H54 (cell line): ENCODE results near the gene NDUFV3.

Source experiments
- DNase-seq: peaks from one replicate; pipeline ENCODE4 v3.0.0; 2011; ENCODE audit warnings: low spot score, mixed read lengths; ENCODE audit not compliant: insufficient read length
- FAIRE-seq: peaks from 3 replicates; lab custom pipeline; 2011; peaks lifted over from hg19 to GRCh38; lab: Jason Lieb, UNC
- POLR2A ChIP-seq: IDR thresholded peaks from 2 replicates; pipeline ENCODE4 v1.6.1; 2011; ENCODE audit warnings: low read depth, mild to moderate bottlenecking, low read length

NDUFV3 gene

GRCh38 chr21:42851812-42852665 is 41.1 kb upstream of the NDUFV3 start:
- DNase-seq: no peak
- no peak for TF ChIP-seq POLR2A
- no peak for FAIRE-seq

DNA sequence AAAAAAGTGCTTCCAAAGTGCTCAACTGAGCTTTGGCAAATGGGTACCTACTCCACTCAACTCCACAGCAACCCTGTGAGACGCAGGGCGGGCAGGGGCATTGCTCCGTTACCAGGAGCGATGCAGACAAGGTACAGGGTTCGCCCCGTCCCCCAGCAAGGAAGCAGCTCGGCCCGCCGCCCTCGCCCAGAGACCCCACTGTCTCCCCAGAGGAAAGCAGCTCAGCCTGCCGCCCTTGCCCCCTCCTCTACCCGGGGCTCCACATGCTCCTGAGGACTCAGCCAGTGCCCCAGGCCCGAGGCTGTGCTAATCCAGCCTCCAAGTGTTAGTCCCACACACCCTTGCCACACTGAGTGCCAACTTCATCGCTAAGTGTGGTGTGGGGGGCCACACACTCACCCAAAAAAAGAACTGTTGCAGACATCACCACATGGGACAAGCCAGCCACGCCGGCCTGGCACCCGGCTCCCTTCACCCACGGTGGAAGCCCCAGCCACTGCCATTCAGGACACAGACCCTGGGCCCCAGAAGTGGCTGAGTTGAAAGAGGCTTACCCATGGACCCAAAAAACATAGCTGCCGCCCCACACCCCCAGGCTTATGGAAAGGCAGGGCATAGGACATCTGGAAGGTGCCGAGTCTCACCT is 40.1 kb upstream of the NDUFV3 start:
- no peak for TF ChIP-seq POLR2A
- FAIRE-seq (no peak), DNase-seq (no peak)

DNA sequence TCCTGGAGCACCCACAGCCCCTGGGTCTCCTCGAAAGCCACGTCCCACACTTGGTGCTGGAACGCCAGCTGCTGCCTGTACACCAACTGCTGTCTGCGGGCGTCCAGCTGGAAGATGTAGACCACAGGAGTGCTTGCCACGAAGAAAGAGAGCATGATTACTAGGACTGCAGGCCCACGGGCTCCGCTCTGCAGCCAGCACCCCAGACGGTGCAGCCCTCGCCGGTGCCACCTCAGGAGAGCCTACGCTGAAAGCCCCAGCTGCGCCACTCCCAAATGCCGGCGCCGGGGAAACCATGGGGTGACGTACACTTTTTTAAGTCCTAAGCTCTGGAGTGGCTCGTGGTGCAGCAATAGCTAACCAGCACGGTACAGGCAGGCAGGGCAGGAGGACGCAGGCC is 39.5 kb upstream of the NDUFV3 start:
- DNase-seq (no peak), FAIRE-seq (no peak)
- no peak for TF ChIP-seq POLR2A

DNA sequence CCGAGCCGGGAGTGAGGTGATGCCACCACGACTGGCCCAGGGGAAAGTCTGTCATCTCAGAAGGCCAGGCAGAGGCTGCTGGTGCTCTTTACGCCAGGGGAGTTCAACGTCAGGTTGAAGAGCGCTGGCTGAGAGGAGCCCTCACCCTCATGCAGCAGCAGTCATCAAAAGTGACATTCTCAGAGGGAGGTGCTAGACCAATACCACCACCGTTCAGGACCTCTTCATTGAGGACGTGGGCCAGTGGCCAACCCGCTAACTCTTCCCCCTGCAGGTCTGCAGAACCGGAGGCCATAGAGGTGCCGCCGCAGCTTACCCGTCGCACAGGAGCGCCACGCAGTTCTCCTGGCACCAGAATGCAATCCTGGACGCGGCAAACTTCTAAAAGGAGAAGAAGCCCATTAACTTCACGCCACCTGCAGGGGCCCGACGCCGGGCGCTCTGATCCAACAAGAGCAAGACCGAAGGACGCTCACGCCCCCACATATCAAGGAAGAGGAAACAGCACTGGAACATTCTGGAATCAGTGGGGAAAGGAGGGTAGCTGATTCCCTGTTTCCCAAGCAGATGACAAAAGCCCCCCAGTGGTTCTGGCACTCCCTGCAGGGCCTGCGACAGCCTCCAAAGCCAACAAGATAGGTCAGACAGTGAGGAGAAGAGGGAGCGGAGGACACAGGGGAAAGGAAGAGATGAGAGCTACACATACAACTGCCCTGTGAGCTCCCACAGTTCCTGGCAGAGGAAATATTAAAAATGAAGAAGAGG is 38.7 kb upstream of the NDUFV3 start:
- DNase-seq (no peak), FAIRE-seq (no peak)
- TF ChIP-seq POLR2A: no peak

DNA sequence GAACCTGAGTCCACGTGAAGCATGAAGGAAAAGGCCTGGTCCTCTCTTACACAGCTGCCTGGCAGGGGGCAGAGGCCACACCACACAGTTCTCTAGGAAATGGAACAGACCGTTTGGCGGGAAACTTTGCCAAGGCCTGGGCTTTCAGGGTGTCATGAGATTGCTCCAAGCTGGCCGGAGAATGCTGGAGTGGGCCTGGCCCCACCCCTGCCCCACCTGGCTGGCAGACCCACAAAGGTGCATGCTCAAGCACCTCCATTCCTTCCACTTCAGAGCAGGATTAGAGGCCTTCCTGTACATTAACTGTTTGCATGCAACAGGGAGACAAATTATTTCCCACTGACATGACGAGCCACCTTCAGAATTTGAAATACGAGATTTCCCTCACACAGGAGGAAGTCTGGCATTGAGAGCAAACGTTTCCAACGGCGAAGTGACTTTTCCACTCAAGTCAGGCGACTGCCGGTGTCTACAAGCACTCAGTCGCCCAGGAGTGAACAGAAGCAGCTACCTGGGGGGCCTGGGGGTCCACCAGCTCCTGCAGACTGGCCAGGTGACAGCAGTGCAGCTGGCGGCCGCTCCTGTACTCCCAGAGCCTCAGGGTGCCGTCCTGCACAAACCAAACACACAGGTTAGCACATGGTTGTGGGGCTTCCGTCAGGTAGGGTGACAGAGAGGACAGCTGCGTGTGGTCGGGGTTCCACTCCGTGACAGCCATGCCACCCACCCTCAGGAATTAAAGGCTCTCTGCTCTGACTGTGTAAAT is 37.8 kb upstream of the NDUFV3 start:
- no peak for TF ChIP-seq POLR2A
- no peak for FAIRE-seq

DNA sequence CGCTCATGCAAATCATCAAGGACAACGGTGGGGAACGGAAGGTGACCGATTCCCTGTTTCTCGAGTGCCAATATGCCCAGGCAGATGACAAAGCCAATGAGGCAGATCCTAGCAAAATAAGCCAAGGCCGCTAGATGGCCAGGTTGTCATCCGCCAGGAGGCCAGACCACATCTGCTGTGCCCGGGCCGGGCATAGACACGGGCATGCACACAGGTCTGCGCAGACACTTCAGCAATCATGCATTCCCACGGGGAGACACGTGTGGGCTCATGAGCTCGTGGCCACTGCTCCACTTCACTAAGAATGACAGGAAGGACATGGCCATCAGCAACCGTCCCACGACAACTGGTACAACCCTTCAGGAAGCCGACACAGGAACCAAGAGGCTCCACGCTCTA is 37.2 kb upstream of the NDUFV3 start:
- FAIRE-seq (no peak), DNase-seq (no peak)
- TF ChIP-seq POLR2A: no peak

More for the DNA sequence above, 37.8 kb upstream of the NDUFV3 start:
- DNase-seq: no peak

GRCh38 chr21:42857216-42857615 is 35.9 kb upstream of the NDUFV3 start:
- DNase-seq: no peak
- FAIRE-seq: no peak
- no peak for TF ChIP-seq POLR2A

GRCh38 chr21:42858185-42858847 is 34.8 kb upstream of the NDUFV3 start:
- no peak for TF ChIP-seq POLR2A
- FAIRE-seq (no peak), DNase-seq (no peak)

GRCh38 chr21:42858957-42859890 is 33.9 kb upstream of the NDUFV3 start:
- FAIRE-seq: no peak
- no peak for TF ChIP-seq POLR2A
- DNase-seq: no peak

DNA sequence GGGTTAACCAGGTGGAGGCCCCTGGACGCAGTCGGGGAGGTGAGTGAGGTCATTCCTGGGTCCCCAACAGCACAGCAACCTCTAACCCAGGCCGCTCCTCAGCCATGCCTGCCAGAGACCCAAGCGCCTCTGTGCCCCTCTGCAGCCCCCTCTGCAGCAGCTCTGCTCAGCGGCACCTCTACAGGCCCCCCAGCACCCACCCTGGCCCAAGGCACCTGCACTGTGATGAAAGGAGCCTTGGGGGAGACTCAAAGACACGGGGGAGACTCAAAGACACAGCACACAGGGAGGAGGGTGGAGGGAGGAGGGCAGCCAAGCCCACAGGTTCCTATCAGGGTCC is 33.2 kb upstream of the NDUFV3 start:
- no peak for TF ChIP-seq POLR2A
- no peak for DNase-seq
- no peak for FAIRE-seq

GRCh38 chr21:42860345-42860744 is 32.8 kb upstream of the NDUFV3 start:
- TF ChIP-seq POLR2A: no peak
- DNase-seq: no peak

DNA sequence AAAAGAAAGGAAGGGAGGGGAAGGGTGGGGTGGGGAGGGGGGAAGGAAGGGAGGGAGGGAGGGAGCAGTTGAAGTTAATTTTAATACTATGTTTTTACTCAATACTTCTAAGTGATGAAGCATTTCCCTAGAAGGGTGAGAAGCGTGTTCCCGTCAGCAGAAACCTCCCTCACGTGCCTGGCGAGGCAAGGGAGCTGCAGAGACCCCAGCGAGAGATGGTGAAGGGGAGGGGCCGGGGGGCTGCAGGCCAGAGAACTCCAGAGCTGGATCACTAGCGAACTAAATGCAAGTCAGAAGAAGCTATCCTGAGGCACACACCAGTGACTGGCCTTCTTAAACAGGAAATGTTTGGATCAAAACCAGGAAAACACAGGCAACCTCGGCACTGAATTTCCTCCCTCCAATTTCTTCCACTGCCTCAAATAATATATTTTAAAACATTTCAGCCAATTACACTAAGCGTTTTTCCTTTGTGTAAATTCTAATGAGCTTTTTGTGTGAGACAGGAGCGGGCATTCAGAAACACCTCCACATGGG is 31.7 kb upstream of the NDUFV3 start:
- DNase-seq: no peak
- TF ChIP-seq POLR2A: no peak
- no peak for FAIRE-seq

More at GRCh38 chr21:42860345-42860744, 32.8 kb upstream of the NDUFV3 start:
- no peak for FAIRE-seq
